ENCODE data around the gene ACTN4.

DNA sequence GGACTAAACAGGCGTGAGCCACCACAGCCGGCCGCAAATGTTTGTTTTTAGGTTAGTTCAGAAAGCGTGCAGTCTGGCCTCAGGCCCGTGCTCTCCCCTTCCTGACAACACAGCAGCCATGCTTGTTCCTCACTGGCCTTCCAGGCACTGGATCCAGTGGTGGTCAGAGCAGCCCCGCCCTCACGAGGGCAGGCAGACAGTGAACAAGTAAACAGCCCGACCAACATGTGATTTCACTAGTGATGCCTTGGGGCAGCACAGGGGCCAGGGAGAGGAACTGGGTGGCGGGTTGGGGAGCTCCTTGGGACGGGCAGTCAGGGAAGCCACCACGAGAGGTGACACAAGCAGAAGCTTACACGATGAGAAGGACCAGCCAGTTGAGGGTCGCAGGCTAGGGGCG, 56.1 kb downstream of the ACTN4 start:
- TF ChIP-seq POLR2A (IDR thresholded peaks at IDR 0.05; ENCODE audit: low read depth, low read length), result no peak
- no peak for TF ChIP-seq GATA2 (IDR thresholded peaks at IDR 0.05; ENCODE audit: insufficient read depth, insufficient read length, low read depth, low read length)
- TF ChIP-seq, protein P1, sequence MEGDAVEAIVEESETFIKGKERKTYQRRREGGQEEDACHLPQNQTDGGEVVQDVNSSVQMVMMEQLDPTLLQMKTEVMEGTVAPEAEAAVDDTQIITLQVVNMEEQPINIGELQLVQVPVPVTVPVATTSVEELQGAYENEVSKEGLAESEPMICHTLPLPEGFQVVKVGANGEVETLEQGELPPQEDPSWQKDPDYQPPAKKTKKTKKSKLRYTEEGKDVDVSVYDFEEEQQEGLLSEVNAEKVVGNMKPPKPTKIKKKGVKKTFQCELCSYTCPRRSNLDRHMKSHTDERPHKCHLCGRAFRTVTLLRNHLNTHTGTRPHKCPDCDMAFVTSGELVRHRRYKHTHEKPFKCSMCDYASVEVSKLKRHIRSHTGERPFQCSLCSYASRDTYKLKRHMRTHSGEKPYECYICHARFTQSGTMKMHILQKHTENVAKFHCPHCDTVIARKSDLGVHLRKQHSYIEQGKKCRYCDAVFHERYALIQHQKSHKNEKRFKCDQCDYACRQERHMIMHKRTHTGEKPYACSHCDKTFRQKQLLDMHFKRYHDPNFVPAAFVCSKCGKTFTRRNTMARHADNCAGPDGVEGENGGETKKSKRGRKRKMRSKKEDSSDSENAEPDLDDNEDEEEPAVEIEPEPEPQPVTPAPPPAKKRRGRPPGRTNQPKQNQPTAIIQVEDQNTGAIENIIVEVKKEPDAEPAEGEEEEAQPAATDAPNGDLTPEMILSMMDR (IDR thresholded peaks at IDR 0.05; ENCODE audit: extremely low read depth in 1 of 2, insufficient read depth in 1 of 2, low read depth in 1 of 2, low read length in 2 of 2), result no peak
